Activated T-helper 1 cell treated with anti-CD3 and anti-CD28 coated beads, Interleukin-12 subunit alpha, Interleukin-12 subunit beta, Interleukin-2, Interleukin-4 antibody, amounts not matched to agents 30 ng/mL and 10 ng/mL and 1 ng/mL, durations not matched to agents 14 hours and 24 hours and 36 hours (primary cell): ENCODE measurements around the gene GREB1. TPM values are rescaled to one million over a fixed set of nuclear protein-coding genes. Genes with fewer than 3 reads are reported as not detected.

Experiments used
- DNase-seq: peaks from one replicate; pipeline ENCODE4 v3.0.0; 2021; ENCODE audit warnings: low spot score
- H3K27ac Mint-ChIP-seq: one replicate; pipeline ENCODE4 v1.8.0; 2021; ENCODE audit warnings: mild to moderate bottlenecking, mixed read lengths
- H3K27me3 Mint-ChIP-seq: one replicate; pipeline ENCODE4 v1.8.0; 2022; ENCODE audit warnings: mild to moderate bottlenecking, moderate library complexity, mixed read lengths; ENCODE audit not compliant: insufficient read depth
- H3K36me3 Mint-ChIP-seq: one replicate; pipeline ENCODE4 v1.8.0; 2021; ENCODE audit warnings: low read depth, mixed read lengths
- H3K4me1 Mint-ChIP-seq: one replicate; pipeline ENCODE4 v1.8.0; 2021; ENCODE audit warnings: low read depth, mixed read lengths
- H3K4me3 Mint-ChIP-seq: one replicate; pipeline ENCODE4 v1.8.0; 2021; ENCODE audit warnings: mild to moderate bottlenecking, moderate library complexity, mixed read lengths
- H3K9me3 Mint-ChIP-seq: one replicate; pipeline ENCODE4 v1.8.0; 2021; ENCODE audit warnings: mixed read lengths
- intact Hi-C: fragments of 100-400 bp; cut with micrococcal nuclease; formaldehyde crosslinking; loops from one replicate; pipeline ENCODE4 v1.15.1; 2024
- total RNA-seq: library from RNA; stranded (reverse); gene quantifications from 2 replicates; pipeline ENCODE4 v1.2.3, GENCODE V29; 2022

The GREB1 gene
- total RNA-seq, 1 donor from 2014 or later = 0.41 TPM

- H3K9me3 Mint-ChIP-seq = no peaks in the 10 kb centered on the region
- intact Hi-C loops = no loop called here
- H3K36me3 Mint-ChIP-seq = no peaks in the 10 kb centered on the region
- no peak for DNase-seq
- H3K27ac Mint-ChIP-seq = no peak overlapping the region
- no peak overlapping the region for H3K4me3 Mint-ChIP-seq
- peaks cover 4% of the 10 kb centered on the region for H3K27me3 Mint-ChIP-seq
- H3K4me1 Mint-ChIP-seq = no peaks in the 10 kb centered on the region
These were observed 30.2 kb downstream of the GREB1 start for GRCh38 chr2:11563784-11564666.

DNA sequence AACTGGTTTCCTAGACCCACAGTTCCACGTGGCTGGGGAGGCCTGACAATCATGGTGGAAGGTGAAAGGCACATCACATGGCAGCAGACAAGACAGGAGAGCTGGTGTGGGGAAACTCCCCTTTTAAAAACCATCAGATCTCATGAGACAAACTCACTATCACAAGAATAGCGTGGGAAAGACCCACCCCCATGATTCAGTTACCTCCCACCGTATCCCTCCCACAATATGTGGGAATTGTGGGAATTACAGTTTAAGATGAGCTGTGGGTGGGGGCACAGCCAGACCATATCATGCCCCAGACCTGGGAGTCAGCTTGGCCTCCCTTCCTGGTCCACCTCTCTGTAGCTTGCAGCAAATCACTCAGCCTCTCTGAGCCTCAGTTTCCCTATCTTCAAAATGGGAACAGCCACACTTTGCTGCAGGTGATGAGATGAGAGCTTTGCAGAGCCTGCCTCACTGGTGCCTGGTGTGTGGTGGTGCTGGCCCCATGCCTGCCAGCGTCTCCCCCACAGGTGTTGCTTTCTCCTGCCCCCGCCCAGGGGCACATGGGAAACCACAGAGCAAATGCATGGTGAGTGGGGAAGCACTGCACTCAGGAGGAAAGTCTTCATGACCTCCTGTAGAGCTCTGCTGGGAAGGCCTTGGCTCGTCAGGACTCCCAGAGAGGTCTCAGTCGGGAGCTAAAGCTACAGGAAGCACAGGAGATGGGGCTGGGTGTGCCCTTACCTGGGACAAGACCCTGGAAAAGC lies 31.1 kb downstream of the GREB1 start:
- intact Hi-C loops = no loop called here
- Mint-ChIP-seq H3K27ac (no peak overlapping the region), H3K4me1 (no peaks in the 10 kb centered on the region), H3K36me3 (no peaks in the 10 kb centered on the region), H3K4me3 (no peak overlapping the region), H3K9me3 (no peaks in the 10 kb centered on the region), H3K27me3 (peaks cover 2% of the 10 kb centered on the region)
- DNase-seq = no peak

DNA sequence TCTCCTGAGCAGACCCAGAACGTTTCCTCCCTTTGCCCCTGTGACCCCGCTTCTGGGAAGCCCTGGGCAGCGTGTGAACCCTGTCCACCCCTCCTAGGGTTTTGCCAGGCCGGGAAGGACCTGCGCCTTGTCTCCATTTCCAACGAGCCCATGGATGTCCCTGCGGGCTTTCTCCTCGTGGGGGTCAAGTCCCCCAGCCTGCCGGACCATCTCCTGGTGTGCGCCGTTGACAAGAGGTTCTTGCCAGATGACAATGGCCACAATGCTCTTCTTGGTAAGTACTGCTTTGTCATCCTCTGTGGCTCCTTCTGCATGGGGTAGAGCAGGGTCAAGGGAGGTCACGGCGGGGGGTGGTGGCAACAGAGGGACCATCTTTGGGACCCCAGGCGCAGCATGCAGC lies 32.5 kb downstream of the GREB1 start:
- Mint-ChIP-seq H3K9me3 (no peaks in the 10 kb centered on the region), H3K4me1 (no peaks in the 10 kb centered on the region), H3K27me3 (no peaks in the 10 kb centered on the region), H3K4me3 (no peak overlapping the region), H3K27ac (no peak overlapping the region), H3K36me3 (no peaks in the 10 kb centered on the region)
- no peak for DNase-seq
- intact Hi-C loops = no loop called here

GRCh38 chr2:11567631-11568031 lies 33.8 kb downstream of the GREB1 start:
- Mint-ChIP-seq H3K4me1 (no peaks in the 10 kb centered on the region), H3K36me3 (no peaks in the 10 kb centered on the region), H3K27me3 (no peaks in the 10 kb centered on the region), H3K4me3 (no peak overlapping the region), H3K9me3 (no peaks in the 10 kb centered on the region), H3K27ac (no peak overlapping the region)
- intact Hi-C loops = no loop called here
- no peak for DNase-seq

GRCh38 chr2:11568436-11568835 lies 34.6 kb downstream of the GREB1 start:
- Mint-ChIP-seq H3K9me3 (no peaks in the 10 kb centered on the region), H3K4me3 (no peak overlapping the region), H3K4me1 (no peaks in the 10 kb centered on the region), H3K36me3 (no peaks in the 10 kb centered on the region), H3K27ac (no peak overlapping the region), H3K27me3 (no peaks in the 10 kb centered on the region)
- intact Hi-C loops = no loop called here
- no peak for DNase-seq

DNA sequence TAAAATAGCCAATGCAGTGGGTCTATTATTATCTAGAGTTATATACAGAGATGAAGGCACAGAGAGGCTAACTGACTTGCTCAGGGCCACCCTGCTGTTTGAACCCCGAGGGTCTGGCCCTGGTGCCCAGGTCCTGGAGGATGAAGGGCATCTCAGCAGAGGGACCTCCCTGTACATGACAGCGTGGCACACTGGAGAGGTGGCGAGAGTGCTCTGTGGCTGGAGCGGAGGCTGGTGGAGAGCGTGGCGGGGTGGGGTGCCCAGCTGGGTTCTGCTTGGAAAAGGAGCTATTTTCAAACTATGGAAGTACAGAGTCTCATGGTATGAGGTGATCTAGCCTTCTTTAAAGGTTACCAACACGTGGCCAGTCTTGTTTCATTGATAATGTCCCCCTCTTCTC lies 35.8 kb downstream of the GREB1 start:
- intact Hi-C loops = no loop called here
- Mint-ChIP-seq H3K4me1 (no peaks in the 10 kb centered on the region), H3K9me3 (no peaks in the 10 kb centered on the region), H3K4me3 (no peak overlapping the region), H3K27ac (no peak overlapping the region), H3K36me3 (no peaks in the 10 kb centered on the region), H3K27me3 (no peaks in the 10 kb centered on the region)
- no peak for DNase-seq

- Mint-ChIP-seq H3K27me3 (no peaks in the 10 kb centered on the region), H3K9me3 (no peaks in the 10 kb centered on the region), H3K36me3 (no peaks in the 10 kb centered on the region), H3K4me3 (no peak overlapping the region), H3K27ac (no peak overlapping the region), H3K4me1 (no peaks in the 10 kb centered on the region)
- DNase-seq = no peak
- intact Hi-C loops = no loop called here
These were observed 37.3 kb downstream of the GREB1 start for GRCh38 chr2:11571170-11571569.

DNA sequence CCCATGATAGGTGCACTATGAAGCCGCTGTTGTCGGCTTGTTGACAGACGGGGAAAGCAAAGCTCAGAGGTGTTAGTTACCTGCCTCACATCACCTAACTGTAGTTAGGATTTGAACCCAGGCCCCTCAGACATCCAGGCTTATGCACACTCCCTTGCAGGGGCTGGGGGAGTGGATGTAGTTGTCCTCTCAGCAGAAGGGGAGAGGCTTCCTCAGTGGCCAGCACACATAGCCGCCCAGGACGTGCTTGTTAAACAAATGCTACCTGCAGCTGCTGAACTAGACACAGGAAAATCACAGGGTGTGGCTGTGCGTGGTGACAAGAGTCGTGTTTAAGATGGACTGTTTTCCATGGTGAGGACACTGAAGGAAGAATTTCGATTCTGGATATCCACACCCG lies 39.2 kb downstream of the GREB1 start:
- Mint-ChIP-seq H3K27ac (no peak overlapping the region), H3K27me3 (peaks cover 1% of the 10 kb centered on the region), H3K4me3 (no peak overlapping the region), H3K4me1 (no peaks in the 10 kb centered on the region), H3K9me3 (no peaks in the 10 kb centered on the region), H3K36me3 (no peaks in the 10 kb centered on the region)
- DNase-seq = no peak
- intact Hi-C loops = no loop called here

DNA sequence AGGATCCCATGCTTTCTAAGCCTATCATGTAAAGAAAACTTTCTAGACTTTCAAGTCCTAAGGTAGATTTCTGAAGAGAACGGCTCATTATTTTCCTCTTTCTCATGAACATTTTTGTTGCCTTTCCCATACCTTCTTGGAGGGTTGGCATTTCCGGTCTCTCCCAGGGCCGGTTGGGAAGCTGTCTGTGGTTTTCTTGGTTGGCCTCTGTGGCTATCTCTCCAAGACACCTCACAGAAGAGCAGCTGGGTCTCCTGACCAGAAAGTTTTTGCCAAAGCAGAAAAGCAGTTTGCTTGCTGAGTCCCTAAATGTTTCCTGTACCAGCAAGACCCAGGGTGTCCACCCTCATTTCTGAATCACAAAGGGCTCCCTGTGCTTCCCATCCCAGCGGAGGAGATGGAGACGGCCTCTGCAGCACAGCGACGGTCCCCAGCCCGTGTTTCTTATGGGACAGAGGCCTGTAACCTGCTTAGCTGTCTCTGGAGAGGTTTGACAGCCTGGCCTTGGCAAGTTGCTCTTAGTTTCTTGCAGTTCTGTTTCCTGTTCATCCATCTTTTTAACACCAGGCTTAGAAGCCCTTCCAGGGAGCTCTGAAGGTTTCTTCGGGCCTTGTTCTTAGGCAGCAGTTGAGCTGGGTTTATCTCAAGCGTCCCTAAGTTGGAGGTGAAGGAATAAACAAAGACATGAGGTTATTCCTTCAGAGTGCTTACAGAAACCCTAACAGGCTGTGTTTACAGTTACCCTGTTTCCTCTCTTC lies 39.8 kb downstream of the GREB1 start:
- Mint-ChIP-seq H3K36me3 (no peaks in the 10 kb centered on the region), H3K27me3 (peaks cover 1% of the 10 kb centered on the region), H3K27ac (no peak overlapping the region), H3K4me1 (no peaks in the 10 kb centered on the region), H3K4me3 (no peak overlapping the region), H3K9me3 (no peaks in the 10 kb centered on the region)
- no peak for DNase-seq
- intact Hi-C loops = no loop called here

- Mint-ChIP-seq H3K27me3 (peaks cover 1% of the 10 kb centered on the region), H3K36me3 (no peaks in the 10 kb centered on the region), H3K9me3 (no peaks in the 10 kb centered on the region), H3K27ac (no peak overlapping the region), H3K4me1 (no peaks in the 10 kb centered on the region), H3K4me3 (no peak overlapping the region)
- DNase-seq = no peak
- intact Hi-C loops = no loop called here
These were observed 40.6 kb downstream of the GREB1 start for GRCh38 chr2:11574176-11575046.

GRCh38 chr2:11576398-11576797 lies 42.6 kb downstream of the GREB1 start:
- Mint-ChIP-seq H3K4me1 (no peaks in the 10 kb centered on the region), H3K4me3 (no peak overlapping the region), H3K27me3 (peaks cover 5% of the 10 kb centered on the region), H3K36me3 (no peaks in the 10 kb centered on the region), H3K27ac (no peak overlapping the region), H3K9me3 (no peaks in the 10 kb centered on the region)
- intact Hi-C loops = no loop called here
- DNase-seq = no peak

GRCh38 chr2:11577101-11577883 lies 43.4 kb downstream of the GREB1 start:
- no peak for DNase-seq
- no peaks in the 10 kb centered on the region for H3K9me3 Mint-ChIP-seq
- no peak overlapping the region for H3K27ac Mint-ChIP-seq
- H3K27me3 Mint-ChIP-seq = peaks cover 5% of the 10 kb centered on the region
- no peaks in the 10 kb centered on the region for H3K4me1 Mint-ChIP-seq
- intact Hi-C loops = no loop called here
- H3K36me3 Mint-ChIP-seq = no peaks in the 10 kb centered on the region
- no peak overlapping the region for H3K4me3 Mint-ChIP-seq
